ENCODE measurements around the gene EEF1AKMT4.

Gene EEF1AKMT4

GRCh38 chr3:184218814-184219213 lies 30.7 kb upstream of the EEF1AKMT4 start:
- Histone ChIP-seq H3K4me1 (ENCODE audit: insufficient read depth, low read length, poor library complexity, severe bottlenecking) (no peaks in the 10 kb centered on the region), H3K36me3 (ENCODE audit: insufficient read depth, low read length) (no peaks in the 10 kb centered on the region), H3K4me3 (ENCODE audit: low read length, poor library complexity, severe bottlenecking) (no peak overlapping the region), H3K9me2 (replicated peaks; ENCODE audit: low read depth, low read length) (no peaks in the 10 kb centered on the region), H3K27me3 (ENCODE audit: insufficient read depth, low read length, poor library complexity, severe bottlenecking) (no peaks in the 10 kb centered on the region), H3K4me2 (ENCODE audit: low read depth, low read length, poor library complexity, severe bottlenecking) (no peak overlapping the region), H4K20me1 (ENCODE audit: insufficient read depth, low read length, poor library complexity, severe bottlenecking) (no peaks in the 10 kb centered on the region), H3K9ac (ENCODE audit: low read depth, low read length, poor library complexity, severe bottlenecking) (no peak overlapping the region), H3K9me3 (ENCODE audit: insufficient read depth, low read depth, low read length) (no peaks in the 10 kb centered on the region), H2AFZ (ENCODE audit: low read length) (no peak overlapping the region), H3K79me2 (ENCODE audit: insufficient read depth, low read length) (no peaks in the 10 kb centered on the region), H3F3A (ENCODE audit: low read depth) (no peaks in the 10 kb centered on the region)
- TF ChIP-seq EZH2phosphoT487 (IDR thresholded peaks at IDR 0.05; ENCODE audit: borderline replicate concordance), result no peak
- TF ChIP-seq CTCF (conservative IDR thresholded peaks at IDR 0.05; ENCODE audit: low read length), result no peak

GRCh38 chr3:184222521-184222920 lies 27.0 kb upstream of the EEF1AKMT4 start:
- no peaks in the 10 kb centered on the region for H3K79me2 ChIP-seq (ENCODE audit: insufficient read depth, low read length)
- H3K9ac ChIP-seq (ENCODE audit: low read depth, low read length, poor library complexity, severe bottlenecking), result no peak overlapping the region
- H3K4me1 ChIP-seq (ENCODE audit: insufficient read depth, low read length, poor library complexity, severe bottlenecking), result no peaks in the 10 kb centered on the region
- H3K9me3 ChIP-seq (ENCODE audit: insufficient read depth, low read depth, low read length), result no peaks in the 10 kb centered on the region
- H3F3A ChIP-seq (ENCODE audit: low read depth), result no peaks in the 10 kb centered on the region
- H2AFZ ChIP-seq (ENCODE audit: low read length), result no peak overlapping the region
- no peaks in the 10 kb centered on the region for H4K20me1 ChIP-seq (ENCODE audit: insufficient read depth, low read length, poor library complexity, severe bottlenecking)
- no peaks in the 10 kb centered on the region for H3K36me3 ChIP-seq (ENCODE audit: insufficient read depth, low read length)
- H3K9me2 ChIP-seq (replicated peaks; ENCODE audit: low read depth, low read length), result no peaks in the 10 kb centered on the region
- no peak for TF ChIP-seq CTCF (conservative IDR thresholded peaks at IDR 0.05; ENCODE audit: low read length)
- TF ChIP-seq EZH2phosphoT487 (IDR thresholded peaks at IDR 0.05; ENCODE audit: borderline replicate concordance), result no peak
- no peak overlapping the region for H3K4me2 ChIP-seq (ENCODE audit: low read depth, low read length, poor library complexity, severe bottlenecking)
- H3K27me3 ChIP-seq (ENCODE audit: insufficient read depth, low read length, poor library complexity, severe bottlenecking), result no peaks in the 10 kb centered on the region
- no peak overlapping the region for H3K4me3 ChIP-seq (ENCODE audit: low read length, poor library complexity, severe bottlenecking)

GRCh38 chr3:184223946-184224345 lies 25.5 kb upstream of the EEF1AKMT4 start:
- H3K79me2 ChIP-seq (ENCODE audit: insufficient read depth, low read length), result no peaks in the 10 kb centered on the region
- H3K9ac ChIP-seq (ENCODE audit: low read depth, low read length, poor library complexity, severe bottlenecking), result no peak overlapping the region
- H3K9me2 ChIP-seq (replicated peaks; ENCODE audit: low read depth, low read length), result no peaks in the 10 kb centered on the region
- no peaks in the 10 kb centered on the region for H3K9me3 ChIP-seq (ENCODE audit: insufficient read depth, low read depth, low read length)
- no peaks in the 10 kb centered on the region for H4K20me1 ChIP-seq (ENCODE audit: insufficient read depth, low read length, poor library complexity, severe bottlenecking)
- no peak overlapping the region for H3K4me2 ChIP-seq (ENCODE audit: low read depth, low read length, poor library complexity, severe bottlenecking)
- H3K4me3 ChIP-seq (ENCODE audit: low read length, poor library complexity, severe bottlenecking), result no peak overlapping the region
- H3K36me3 ChIP-seq (ENCODE audit: insufficient read depth, low read length), result no peaks in the 10 kb centered on the region
- no peak overlapping the region for H2AFZ ChIP-seq (ENCODE audit: low read length)
- H3K27me3 ChIP-seq (ENCODE audit: insufficient read depth, low read length, poor library complexity, severe bottlenecking), result no peaks in the 10 kb centered on the region
- no peaks in the 10 kb centered on the region for H3K4me1 ChIP-seq (ENCODE audit: insufficient read depth, low read length, poor library complexity, severe bottlenecking)
- H3F3A ChIP-seq (ENCODE audit: low read depth), result no peaks in the 10 kb centered on the region
- TF ChIP-seq EZH2phosphoT487 (IDR thresholded peaks at IDR 0.05; ENCODE audit: borderline replicate concordance), result no peak
- TF ChIP-seq CTCF (conservative IDR thresholded peaks at IDR 0.05; ENCODE audit: low read length), result no peak

Data from Loucy (cell line).